IMR-90 (cell line): ENCODE results near the gene DCDC1.

ENCODE experiments used
- BHLHE40 ChIP-seq: fragments of 150-350 bp; IDR thresholded peaks from 2 replicates; pipeline ENCODE4 v1.6.1; 2016; ENCODE audit warnings: mild to moderate bottlenecking, low read depth, low read length
- CEBPB ChIP-seq: IDR thresholded peaks from 2 replicates; pipeline ENCODE4 v1.6.1; 2012; ENCODE audit warnings: low read depth, low read length, improper control_type of control experiment
- CHD1 ChIP-seq: IDR thresholded peaks from 2 replicates; pipeline ENCODE4 v1.6.1; 2012; ENCODE audit warnings: low read depth, low read length, improper control_type of control experiment
- CTCF ChIP-seq: conservative IDR thresholded peaks from 2 replicates; pipeline ENCODE4 v1.5.1; 2012; ENCODE audit warnings: mild to moderate bottlenecking, low read depth, low read length, improper control_type of control experiment
- ELK1 ChIP-seq: fragments of 150-350 bp; IDR thresholded peaks from 2 replicates; pipeline ENCODE4 v1.6.1; 2016; ENCODE audit warnings: low read depth, mild to moderate bottlenecking, low read length, moderate library complexity, borderline replicate concordance
- FOS ChIP-seq: fragments of 150-350 bp; IDR thresholded peaks from 2 replicates; pipeline ENCODE4 v1.6.1; 2016; ENCODE audit warnings: low read depth, low read length
- MAFK ChIP-seq: IDR thresholded peaks from 2 replicates; pipeline ENCODE4 v1.6.1; 2012; ENCODE audit warnings: low read depth, low read length, improper control_type of control experiment
- MAZ ChIP-seq: IDR thresholded peaks from 2 replicates; pipeline ENCODE4 v1.6.1; 2012; ENCODE audit warnings: low read depth, mild to moderate bottlenecking, low read length, improper control_type of control experiment, moderate library complexity, borderline replicate concordance
- MXI1 ChIP-seq: IDR thresholded peaks from 2 replicates; pipeline ENCODE4 v1.6.1; 2012; ENCODE audit warnings: low read depth, mild to moderate bottlenecking, low read length, moderate library complexity, borderline replicate concordance
- POLR2A ChIP-seq: IDR thresholded peaks from 2 replicates; pipeline ENCODE4 v1.6.1; 2012; ENCODE audit warnings: mild to moderate bottlenecking, low read depth, low read length
- RAD21 ChIP-seq: IDR thresholded peaks from 2 replicates; pipeline ENCODE4 v1.6.1; 2012; ENCODE audit warnings: low read length, improper control_type of control experiment
- RCOR1 ChIP-seq: IDR thresholded peaks from 2 replicates; pipeline ENCODE4 v1.6.1; 2012; ENCODE audit warnings: mild to moderate bottlenecking, low read length, improper control_type of control experiment; ENCODE audit not compliant: insufficient replicate concordance
- RFX5 ChIP-seq: IDR thresholded peaks from 2 replicates; pipeline ENCODE4 v1.8.0; 2012; ENCODE audit warnings: low read depth, mild to moderate bottlenecking, low read length, moderate library complexity
- USF2 ChIP-seq: fragments of 150-350 bp; IDR thresholded peaks from 2 replicates; pipeline ENCODE4 v1.6.1; 2017; ENCODE audit warnings: mild to moderate bottlenecking, antibody characterized with exemption, low read length, low read depth

GRCh38 chr11:31150841-31151240 lies 218.7 kb downstream of the DCDC1 start:
- no peak for TF ChIP-seq POLR2A
- TF ChIP-seq CEBPB = no peak
- no peak for TF ChIP-seq BHLHE40
- TF ChIP-seq CTCF = no peak
- no peak for TF ChIP-seq CHD1
- TF ChIP-seq RAD21 = no peak
- no peak for TF ChIP-seq RFX5
- no peak for TF ChIP-seq MAZ
- no peak for TF ChIP-seq MXI1
- TF ChIP-seq MAFK = no peak
- TF ChIP-seq RCOR1 = no peak
- TF ChIP-seq ELK1 = no peak
- no peak for TF ChIP-seq FOS
- no peak for TF ChIP-seq USF2
